ENCODE data around the gene SPG21.

SPG21 gene

DNA sequence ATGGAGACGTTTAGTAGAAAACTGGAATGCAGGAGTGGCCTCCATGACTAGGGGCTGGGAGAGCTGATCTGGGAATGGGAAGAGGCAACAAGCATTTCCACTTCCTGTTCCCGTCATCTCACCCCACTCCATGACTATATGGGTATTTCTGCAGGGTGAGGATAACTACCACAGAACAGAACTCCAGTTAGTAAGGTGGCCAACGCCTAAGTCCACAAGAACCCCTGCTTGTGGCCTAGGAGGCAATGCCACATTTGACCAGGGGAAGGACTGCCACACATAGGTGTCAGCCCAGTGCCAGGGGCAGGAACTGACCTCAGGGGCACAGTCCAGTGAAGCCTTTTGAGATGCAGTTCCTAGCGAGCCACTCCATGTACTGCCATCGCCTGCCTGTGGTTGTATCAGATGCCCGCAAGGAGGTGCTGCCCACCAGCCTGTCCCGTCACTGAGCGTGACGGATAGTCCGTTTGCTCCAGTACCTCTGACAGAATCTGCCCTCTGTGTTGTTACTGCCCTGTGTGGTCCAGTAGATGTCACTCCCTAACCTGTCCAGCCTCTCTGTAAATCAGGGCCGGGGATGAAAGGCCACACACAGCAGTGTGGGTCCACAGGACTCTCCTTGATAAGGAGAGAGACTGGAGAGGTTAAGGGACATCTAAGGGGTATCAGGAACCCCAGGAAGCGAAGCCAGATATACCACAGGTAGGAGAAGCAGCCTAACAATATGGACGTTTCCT lies 43.3 kb upstream of the SPG21 start:
- H3K4me3 ChIP-seq (ENCODE audit: low read depth, low read length): no peak overlapping the region

DNA sequence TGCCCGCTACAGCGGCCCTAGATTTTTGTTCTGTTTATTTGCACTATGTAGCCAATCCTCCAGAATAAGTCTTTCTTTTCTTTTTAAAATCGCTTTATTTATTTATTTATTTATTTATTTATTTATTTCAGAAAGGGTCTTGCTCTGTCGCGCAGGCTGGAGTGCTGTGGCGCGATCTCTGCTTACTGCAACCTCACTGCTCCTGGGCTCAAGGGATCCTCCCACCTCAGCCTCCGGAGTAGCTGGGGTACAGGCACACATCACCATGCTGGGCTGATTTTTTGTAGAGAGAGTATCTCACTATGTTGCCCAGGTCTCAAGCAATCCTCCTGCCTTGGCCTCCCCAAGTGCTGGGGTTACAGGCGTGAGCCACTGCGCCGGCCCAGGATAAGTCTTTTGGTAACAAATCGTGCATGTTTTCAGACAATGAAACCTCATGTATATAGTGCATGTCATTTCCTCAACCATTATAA lies 40.1 kb upstream of the SPG21 start:
- TF ChIP-seq, protein P1, sequence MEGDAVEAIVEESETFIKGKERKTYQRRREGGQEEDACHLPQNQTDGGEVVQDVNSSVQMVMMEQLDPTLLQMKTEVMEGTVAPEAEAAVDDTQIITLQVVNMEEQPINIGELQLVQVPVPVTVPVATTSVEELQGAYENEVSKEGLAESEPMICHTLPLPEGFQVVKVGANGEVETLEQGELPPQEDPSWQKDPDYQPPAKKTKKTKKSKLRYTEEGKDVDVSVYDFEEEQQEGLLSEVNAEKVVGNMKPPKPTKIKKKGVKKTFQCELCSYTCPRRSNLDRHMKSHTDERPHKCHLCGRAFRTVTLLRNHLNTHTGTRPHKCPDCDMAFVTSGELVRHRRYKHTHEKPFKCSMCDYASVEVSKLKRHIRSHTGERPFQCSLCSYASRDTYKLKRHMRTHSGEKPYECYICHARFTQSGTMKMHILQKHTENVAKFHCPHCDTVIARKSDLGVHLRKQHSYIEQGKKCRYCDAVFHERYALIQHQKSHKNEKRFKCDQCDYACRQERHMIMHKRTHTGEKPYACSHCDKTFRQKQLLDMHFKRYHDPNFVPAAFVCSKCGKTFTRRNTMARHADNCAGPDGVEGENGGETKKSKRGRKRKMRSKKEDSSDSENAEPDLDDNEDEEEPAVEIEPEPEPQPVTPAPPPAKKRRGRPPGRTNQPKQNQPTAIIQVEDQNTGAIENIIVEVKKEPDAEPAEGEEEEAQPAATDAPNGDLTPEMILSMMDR (IDR thresholded peaks at IDR 0.05; ENCODE audit: low read depth, low read length, missing control alignments): no peak
- peak overlapping the region; percentile 67 for H3K4me3 ChIP-seq (ENCODE audit: low read depth, low read length)
- in situ Hi-C loops (cut with HindIII; ENCODE audit: low sequenced_read_pairs): no loop called here
- no peak for DNase-seq (ENCODE audit: low read depth)

More for the DNA sequence above, 43.3 kb upstream of the SPG21 start:
- in situ Hi-C loops (cut with HindIII; ENCODE audit: low sequenced_read_pairs): no loop called here
- no peak for DNase-seq (ENCODE audit: low read depth)
- TF ChIP-seq, protein P1 (IDR thresholded peaks at IDR 0.05; ENCODE audit: low read depth, low read length, missing control alignments): peak; percentile 78

DNA sequence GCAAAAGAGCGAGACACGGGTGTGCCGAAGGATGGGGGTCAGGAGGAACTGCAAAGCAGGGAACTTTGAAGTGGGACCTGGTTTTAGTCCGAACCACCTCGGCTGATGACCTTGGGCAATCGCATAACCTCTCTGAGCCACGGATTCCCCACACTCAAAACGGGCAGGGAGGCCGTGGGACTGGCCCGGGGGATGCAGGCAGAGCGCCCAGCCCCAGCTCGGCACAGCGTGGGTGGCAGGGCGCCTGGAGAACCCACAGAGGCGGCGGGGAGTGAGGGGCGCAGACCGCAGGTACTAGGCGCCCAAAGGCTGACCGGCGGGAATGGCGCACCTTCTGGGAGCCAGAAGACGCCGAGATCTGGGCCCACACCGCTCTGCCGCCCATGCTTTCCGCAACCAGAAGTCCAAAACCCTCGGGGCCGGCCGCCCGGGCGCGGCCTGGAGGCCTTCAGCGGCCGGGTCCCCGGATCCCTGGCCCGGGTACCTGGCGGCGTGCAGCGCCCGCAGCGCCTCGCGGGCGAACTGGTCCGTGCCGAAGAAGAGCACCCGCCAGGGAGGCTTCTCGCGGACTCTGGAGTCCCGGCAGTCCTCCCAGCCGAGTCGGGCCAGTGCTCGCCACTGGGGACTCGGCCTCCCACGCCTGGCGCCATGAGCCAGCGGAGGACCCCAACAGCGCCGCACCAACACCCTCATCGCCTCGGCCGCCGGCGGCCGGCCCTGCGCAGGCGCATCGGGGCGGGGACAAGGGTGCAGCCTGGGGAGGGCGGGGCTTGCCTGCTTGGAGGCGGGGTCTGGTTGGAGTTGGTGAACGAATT lies 39.4 kb upstream of the SPG21 start, which contains the start of gene MTFMT:
Gene MTFMT (minus strand): TSS at position 719 of the 815 bp plus-strand sequence. CDS start 26 bp downstream, at position 693.
- DNase-seq (ENCODE audit: low read depth): peak; percentile 33
- peak within 1 kb of the TSS; percentile 67 for H3K4me3 ChIP-seq (ENCODE audit: low read depth, low read length)
- in situ Hi-C loops (cut with HindIII; ENCODE audit: low sequenced_read_pairs): no loop called here
- TF ChIP-seq, protein P1 (IDR thresholded peaks at IDR 0.05; ENCODE audit: low read depth, low read length, missing control alignments): no peak

DNA sequence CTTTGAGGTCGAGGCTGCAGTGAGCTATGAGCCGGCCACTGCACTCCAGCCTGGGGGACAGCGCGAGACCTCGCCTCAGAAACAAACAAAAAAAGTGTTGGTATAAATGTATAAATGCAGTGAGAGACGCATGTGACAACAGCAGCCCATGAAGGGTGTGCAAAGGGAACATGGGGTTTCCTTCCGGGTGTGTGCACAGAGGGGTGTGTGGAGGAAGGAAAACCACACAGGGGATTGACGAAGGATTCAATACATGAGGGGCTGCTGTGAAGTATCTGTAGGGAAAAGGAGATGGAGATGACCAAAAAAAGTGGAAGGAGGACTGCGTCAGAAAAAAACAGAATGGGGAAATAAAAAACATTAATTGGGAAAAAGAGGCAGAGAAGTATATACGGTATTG lies 38.6 kb upstream of the SPG21 start:
- TF ChIP-seq, protein P1 (IDR thresholded peaks at IDR 0.05; ENCODE audit: low read depth, low read length, missing control alignments): no peak
- H3K4me3 ChIP-seq (ENCODE audit: low read depth, low read length): peak overlapping the region; percentile 67
- in situ Hi-C loops (cut with HindIII; ENCODE audit: low sequenced_read_pairs): no loop called here
- no peak for DNase-seq (ENCODE audit: low read depth)

DNA sequence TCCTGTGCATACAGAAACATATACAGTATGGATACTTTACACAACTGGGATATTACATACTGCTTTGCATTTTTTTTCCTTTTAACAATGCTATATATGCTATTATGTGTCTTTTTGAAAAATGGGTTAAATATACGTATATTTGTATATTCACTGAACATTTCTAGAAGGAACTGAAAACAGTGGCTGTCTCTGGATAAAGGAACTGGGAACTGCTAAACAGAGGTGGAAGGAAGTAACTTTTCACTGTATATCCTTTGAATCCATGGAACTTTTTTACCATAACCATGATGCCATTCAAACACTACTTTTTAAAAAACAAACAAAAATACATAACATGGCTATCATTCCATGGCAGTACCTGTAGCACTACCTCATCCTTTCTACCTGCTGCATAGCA lies 37.9 kb upstream of the SPG21 start:
- H3K4me3 ChIP-seq (ENCODE audit: low read depth, low read length): no peak overlapping the region
- TF ChIP-seq, protein P1 (IDR thresholded peaks at IDR 0.05; ENCODE audit: low read depth, low read length, missing control alignments): no peak
- in situ Hi-C loops (cut with HindIII; ENCODE audit: low sequenced_read_pairs): no loop called here
- no peak for DNase-seq (ENCODE audit: low read depth)

DNA sequence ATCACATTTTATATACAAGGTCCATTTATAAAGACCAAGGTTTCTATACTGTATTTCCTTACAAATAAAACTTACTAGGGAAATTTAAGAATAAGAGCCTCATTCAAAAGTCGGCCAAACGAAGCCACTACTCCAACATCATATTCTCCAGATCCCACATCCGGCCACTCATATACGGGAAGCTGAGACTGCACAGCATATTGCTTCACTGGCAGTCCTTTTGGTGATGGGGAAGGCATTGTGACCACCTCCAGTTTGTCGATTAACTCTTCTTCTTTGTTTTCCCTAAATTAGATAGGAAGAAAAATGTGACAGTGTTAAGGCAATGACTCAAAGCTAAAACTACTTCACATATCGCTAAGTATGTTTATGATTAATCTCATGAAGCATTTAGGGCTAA lies 37.0 kb upstream of the SPG21 start:
- H3K4me3 ChIP-seq (ENCODE audit: low read depth, low read length): no peak overlapping the region
- in situ Hi-C loops (cut with HindIII; ENCODE audit: low sequenced_read_pairs): no loop called here
- no peak for DNase-seq (ENCODE audit: low read depth)
- TF ChIP-seq, protein P1 (IDR thresholded peaks at IDR 0.05; ENCODE audit: low read depth, low read length, missing control alignments): no peak
